Adipocyte (in vitro differentiated cells): ENCODE measurements around the gene SLIT3.

Source experiments
- DNase-seq: peaks from one replicate; pipeline ENCODE4 v3.0.0-alpha.2; 2015; ENCODE audit warnings: low read depth
- H3K27me3 ChIP-seq: replicated peaks from 2 replicates; pipeline ENCODE4 v1.7.0; 2013; ENCODE audit warnings: mild to moderate bottlenecking, low read length, moderate library complexity; ENCODE audit not compliant: control insufficient read depth, insufficient read depth
- H3K36me3 ChIP-seq: 2 replicates; pipeline ENCODE4 v1.7.0; 2013; ENCODE audit warnings: low read length, mild to moderate bottlenecking, moderate library complexity; ENCODE audit not compliant: control insufficient read depth, insufficient read depth, severe bottlenecking
- H3K4me1 ChIP-seq: 2 replicates; pipeline ENCODE4 v1.7.0; 2013; ENCODE audit warnings: mild to moderate bottlenecking, low read length, moderate library complexity; ENCODE audit not compliant: control insufficient read depth, insufficient read depth
- H3K4me3 ChIP-seq: 2 replicates; pipeline ENCODE4 v1.7.0; 2013; ENCODE audit warnings: mild to moderate bottlenecking, low read length, moderate library complexity
- H3K9ac ChIP-seq: 2 replicates; pipeline ENCODE4 v1.7.0; 2013; ENCODE audit warnings: mild to moderate bottlenecking, low read length, moderate library complexity
- H3K9me3 ChIP-seq: 2 replicates; pipeline ENCODE4 v1.7.0; 2013; ENCODE audit warnings: mild to moderate bottlenecking, low read length, moderate library complexity; ENCODE audit not compliant: control insufficient read depth

Gene SLIT3

DNA sequence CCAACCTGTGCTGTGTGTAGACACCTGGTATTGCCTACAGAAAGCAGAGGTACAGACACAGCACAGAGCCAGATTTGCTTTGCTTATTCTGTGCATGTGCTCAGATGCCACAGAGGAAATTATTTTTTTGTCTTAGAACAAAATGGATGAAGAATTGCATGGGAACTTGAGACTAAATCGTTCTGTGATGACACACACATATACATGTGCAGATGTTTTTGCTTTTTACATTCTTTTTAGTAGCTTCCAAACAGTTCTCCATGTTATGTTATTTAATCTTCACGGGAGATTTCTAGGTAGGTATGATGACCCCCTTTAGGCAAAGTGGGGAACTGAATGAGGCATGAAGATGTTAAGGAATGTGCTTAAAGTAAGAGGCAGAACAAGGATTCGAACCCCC, 500.2 kb downstream of the SLIT3 start:
- DNase-seq = peak; percentile 39
- H3K4me3 ChIP-seq = no peak overlapping the region

DNA sequence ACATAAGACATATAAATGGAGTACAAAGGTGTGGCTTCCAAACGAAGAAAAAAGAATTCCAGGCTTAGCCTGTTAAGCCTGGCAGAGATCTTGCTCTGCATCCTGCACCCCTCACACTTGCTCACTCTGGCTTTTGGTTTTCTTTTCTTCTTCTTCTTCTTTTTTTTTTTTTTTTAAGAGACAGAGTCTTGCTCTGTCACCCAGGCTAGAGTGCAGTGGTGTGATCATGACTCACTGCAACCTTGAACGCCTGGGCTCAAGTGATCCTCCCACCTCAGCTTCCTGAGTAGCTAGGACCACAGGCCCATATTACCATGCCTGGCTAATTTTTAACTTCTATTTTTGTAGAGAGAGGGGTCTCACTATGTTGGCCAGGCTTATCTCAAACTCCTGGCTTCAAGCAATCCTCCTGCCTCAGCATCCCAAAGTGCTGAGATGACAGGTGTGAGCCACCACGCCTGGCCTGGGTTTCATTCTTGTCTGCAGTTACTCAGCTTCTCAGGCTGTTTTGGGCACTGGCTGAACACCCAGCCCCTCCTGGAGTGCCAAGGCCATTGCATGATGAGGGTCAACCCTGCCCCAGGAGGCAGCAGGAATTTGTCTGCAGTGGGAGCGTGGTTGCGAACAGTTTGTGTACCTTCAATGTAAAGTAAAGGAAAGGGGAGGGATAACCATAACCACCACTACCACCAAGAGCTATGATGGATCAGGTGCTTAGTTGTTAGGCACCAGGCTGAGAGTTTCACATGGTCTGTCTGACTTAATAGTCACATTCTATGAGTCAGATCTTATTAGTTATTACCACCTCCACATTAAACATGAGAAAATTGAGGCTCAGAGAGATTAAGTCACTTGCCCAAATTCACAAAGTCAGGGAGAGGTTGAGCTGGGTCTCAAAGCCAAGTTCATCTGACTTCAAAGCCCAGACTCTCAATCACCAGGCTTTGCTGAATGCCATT, 502.6 kb downstream of the SLIT3 start:
- no peak for DNase-seq

More for the DNA sequence above, 500.2 kb downstream of the SLIT3 start:
- H3K4me1 ChIP-seq = no peaks in the 10 kb centered on the region
- no peaks in the 10 kb centered on the region for H3K27me3 ChIP-seq
- no peaks in the 10 kb centered on the region for H3K9me3 ChIP-seq
- H3K36me3 ChIP-seq = peaks cover 74% of the 10 kb centered on the region
- H3K9ac ChIP-seq = no peak overlapping the region

GRCh38 chr5:168796593-168797580, 504.1 kb downstream of the SLIT3 start:
- Histone ChIP-seq H3K27me3 (no peaks in the 10 kb centered on the region), H3K36me3 (peaks cover 78% of the 10 kb centered on the region), H3K4me1 (peaks cover 12% of the 10 kb centered on the region), H3K9ac (no peak overlapping the region), H3K9me3 (no peaks in the 10 kb centered on the region), H3K4me3 (no peak overlapping the region)
- no peak for DNase-seq

More for the DNA sequence above, 502.6 kb downstream of the SLIT3 start:
- Histone ChIP-seq H3K9me3 (no peaks in the 10 kb centered on the region), H3K9ac (no peak overlapping the region), H3K27me3 (no peaks in the 10 kb centered on the region), H3K4me3 (no peak overlapping the region), H3K4me1 (peaks cover 12% of the 10 kb centered on the region), H3K36me3 (peaks cover 73% of the 10 kb centered on the region)

DNA sequence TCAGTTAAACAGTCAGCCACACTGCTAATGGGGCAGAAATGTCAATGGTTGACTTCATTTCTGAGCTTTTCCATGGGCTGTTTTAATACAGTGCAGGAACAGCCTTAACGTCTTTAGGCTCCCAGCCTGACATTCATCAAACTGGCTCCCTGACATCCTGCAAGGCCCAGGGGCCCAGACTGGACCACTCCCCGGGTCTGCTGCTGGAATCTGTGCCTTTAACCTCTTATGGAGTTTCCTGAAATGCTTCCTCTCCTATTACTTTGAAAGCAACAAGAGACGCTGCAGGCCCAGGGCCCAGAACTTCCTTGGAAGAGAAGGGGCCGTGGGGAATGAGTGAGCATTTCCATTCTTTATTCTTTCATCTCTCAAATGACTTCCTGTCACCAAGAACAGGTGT, 504.9 kb downstream of the SLIT3 start:
- DNase-seq = no peak
- Histone ChIP-seq H3K4me3 (no peak overlapping the region), H3K36me3 (peaks cover 76% of the 10 kb centered on the region)

GRCh38 chr5:168793841-168794837, 506.8 kb downstream of the SLIT3 start:
- H3K4me1 ChIP-seq = peaks cover 26% of the 10 kb centered on the region

More for the DNA sequence above, 504.9 kb downstream of the SLIT3 start:
- H3K9me3 ChIP-seq = no peaks in the 10 kb centered on the region
- H3K27me3 ChIP-seq = no peaks in the 10 kb centered on the region
- peaks cover 12% of the 10 kb centered on the region for H3K4me1 ChIP-seq
- no peak overlapping the region for H3K9ac ChIP-seq

DNA sequence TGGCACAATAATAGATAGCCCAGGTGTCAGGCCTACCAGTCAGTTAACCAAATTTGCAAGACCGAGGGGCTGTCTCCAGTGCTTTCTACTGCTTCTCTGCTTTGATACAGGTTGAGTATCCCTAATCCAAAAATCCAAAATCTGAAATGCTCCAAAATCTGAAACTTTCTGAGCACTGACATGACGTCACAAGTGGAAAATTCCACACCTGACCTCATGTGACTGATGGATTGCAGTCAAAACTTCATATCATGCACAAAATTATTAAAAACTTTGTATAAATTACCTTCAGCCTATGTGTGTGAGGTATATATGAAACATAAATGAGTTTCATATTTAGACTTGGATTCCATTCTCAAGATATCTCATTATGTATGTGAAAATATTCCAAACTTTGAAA, 508.3 kb downstream of the SLIT3 start:
- no peaks in the 10 kb centered on the region for H3K27me3 ChIP-seq
- H3K4me1 ChIP-seq = peaks cover 26% of the 10 kb centered on the region

More at GRCh38 chr5:168793841-168794837, 506.8 kb downstream of the SLIT3 start:
- Histone ChIP-seq H3K9ac (no peak overlapping the region), H3K27me3 (no peaks in the 10 kb centered on the region), H3K36me3 (peaks cover 64% of the 10 kb centered on the region), H3K4me3 (no peak overlapping the region), H3K9me3 (no peaks in the 10 kb centered on the region)
- DNase-seq = no peak

GRCh38 chr5:168790671-168791250, 510.2 kb downstream of the SLIT3 start:
- Histone ChIP-seq H3K27me3 (no peaks in the 10 kb centered on the region), H3K36me3 (peaks cover 75% of the 10 kb centered on the region), H3K9me3 (no peaks in the 10 kb centered on the region), H3K4me3 (no peak overlapping the region), H3K4me1 (peaks cover 26% of the 10 kb centered on the region), H3K9ac (no peak overlapping the region)
- DNase-seq = no peak

More for the DNA sequence above, 508.3 kb downstream of the SLIT3 start:
- Histone ChIP-seq H3K36me3 (peaks cover 69% of the 10 kb centered on the region), H3K9ac (no peak overlapping the region), H3K4me3 (no peak overlapping the region), H3K9me3 (no peaks in the 10 kb centered on the region)
- DNase-seq = no peak

DNA sequence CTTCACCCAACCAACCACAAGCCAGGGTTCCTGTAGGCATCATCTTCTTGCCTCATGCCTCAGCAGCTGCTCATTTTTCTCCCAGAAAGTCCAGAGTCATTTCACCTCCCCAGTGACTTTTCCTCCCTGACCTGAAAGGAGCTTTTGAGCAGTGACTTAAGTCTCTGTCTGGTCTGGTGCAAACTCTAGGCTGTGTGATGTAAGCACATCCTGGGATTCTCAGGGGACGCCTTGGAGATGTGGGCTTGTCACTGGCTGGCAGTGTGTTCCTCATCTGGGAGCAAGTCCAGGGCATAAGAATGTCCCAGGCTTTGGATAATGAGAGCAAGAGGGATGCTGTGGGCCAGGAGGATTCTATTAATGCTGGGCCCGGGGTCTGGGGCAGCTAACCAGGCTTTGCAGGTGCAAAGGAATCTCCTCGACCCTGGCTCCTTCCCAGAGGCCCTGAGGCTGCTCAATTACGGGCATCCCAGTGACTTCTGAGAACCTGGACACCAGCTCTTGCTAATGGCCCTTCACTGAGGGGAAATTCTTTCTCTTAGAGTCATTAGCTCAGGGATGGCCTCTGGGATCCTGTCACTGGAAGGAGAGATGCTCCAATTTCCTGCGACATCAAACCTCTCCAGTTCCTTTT, 510.8 kb downstream of the SLIT3 start:
- no peak overlapping the region for H3K4me3 ChIP-seq
- no peaks in the 10 kb centered on the region for H3K9me3 ChIP-seq
- peaks cover 26% of the 10 kb centered on the region for H3K4me1 ChIP-seq
- no peak overlapping the region for H3K9ac ChIP-seq
- no peaks in the 10 kb centered on the region for H3K27me3 ChIP-seq
- DNase-seq = no peak
- H3K36me3 ChIP-seq = peaks cover 75% of the 10 kb centered on the region

- Histone ChIP-seq H3K9ac (no peak overlapping the region), H3K36me3 (peaks cover 78% of the 10 kb centered on the region), H3K27me3 (no peaks in the 10 kb centered on the region), H3K9me3 (no peaks in the 10 kb centered on the region), H3K4me1 (peaks cover 18% of the 10 kb centered on the region), H3K4me3 (no peak overlapping the region)
- no peak for DNase-seq
Observed at GRCh38 chr5:168788786-168789185, 512.2 kb downstream of the SLIT3 start.

DNA sequence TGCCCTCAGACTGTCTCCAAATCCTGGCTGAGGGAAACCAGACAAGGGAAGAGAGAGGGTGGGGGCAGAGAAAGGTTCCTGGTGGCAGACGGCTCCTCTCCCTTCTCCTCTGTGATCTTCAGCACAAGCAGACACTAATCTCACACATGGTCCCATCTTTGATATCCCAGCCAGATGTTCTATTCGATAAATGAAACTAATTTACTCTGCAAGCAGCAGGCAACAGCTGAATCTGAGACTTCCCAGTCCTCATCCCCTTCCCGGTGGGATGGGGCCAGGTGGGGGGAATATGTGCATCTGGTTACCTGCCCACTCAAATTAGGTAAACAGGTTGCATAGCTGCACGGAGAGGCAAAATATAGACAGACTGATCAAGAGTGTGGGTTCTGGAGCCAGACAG, 512.8 kb downstream of the SLIT3 start:
- Histone ChIP-seq H3K27me3 (no peaks in the 10 kb centered on the region), H3K9ac (no peak overlapping the region), H3K36me3 (peaks cover 80% of the 10 kb centered on the region), H3K4me1 (peaks cover 14% of the 10 kb centered on the region), H3K4me3 (no peak overlapping the region), H3K9me3 (no peaks in the 10 kb centered on the region)
- no peak for DNase-seq
